HEK293T (cell line): ENCODE results near the gene CACYBP.

ENCODE experiments used
- CTCF ChIA-PET: fragments of 350-600 bp; formaldehyde crosslinking; extraction: SDS; loops from one replicate; lab custom pipeline; 2021; ENCODE audit warnings: antibody characterized with exemption, inconsistent platforms; lab: Yijun Ruan, JAX
- POLR2A ChIA-PET: fragments of 350-600 bp; formaldehyde crosslinking; extraction: SDS; loops from one replicate; lab custom pipeline; 2020; ENCODE audit warnings: antibody characterized with exemption, inconsistent platforms; lab: Yijun Ruan, JAX
- DNase-seq: peaks from one replicate; pipeline ENCODE4 v3.0.0; 2012; ENCODE audit warnings: mixed read lengths; ENCODE audit errors: extremely low spot score
- ARNT ChIP-seq: fragments of 450-650 bp; IDR thresholded peaks from 2 replicates; pipeline ENCODE4 v1.6.1; 2017; ENCODE audit warnings: mild to moderate bottlenecking
- BHLHE40 ChIP-seq: fragments of 450-650 bp; IDR thresholded peaks from 2 replicates; pipeline ENCODE4 v1.6.1; 2016; ENCODE audit warnings: mild to moderate bottlenecking, moderate library complexity, borderline replicate concordance
- CTBP1 ChIP-seq: fragments of 450-650 bp; IDR thresholded peaks from 2 replicates; pipeline ENCODE4 v1.6.1; 2016; ENCODE audit warnings: borderline replicate concordance
- ELF4 ChIP-seq: fragments of 450-650 bp; IDR thresholded peaks from 2 replicates; pipeline ENCODE4 v1.6.1; 2017; ENCODE audit warnings: antibody characterized with exemption
- FOXA1 ChIP-seq: fragments of 450-650 bp; IDR thresholded peaks from 2 replicates; pipeline ENCODE4 v1.6.1; 2016; ENCODE audit warnings: mild to moderate bottlenecking
- FOXK2 ChIP-seq: fragments of 450-650 bp; IDR thresholded peaks from 2 replicates; pipeline ENCODE4 v1.6.1; 2016; ENCODE audit warnings: mild to moderate bottlenecking
- FOXM1 ChIP-seq: fragments of 450-650 bp; IDR thresholded peaks from 2 replicates; pipeline ENCODE4 v1.6.1; 2017; ENCODE audit warnings: mild to moderate bottlenecking, borderline replicate concordance
- HDGF ChIP-seq: fragments of 450-650 bp; IDR thresholded peaks from 2 replicates; pipeline ENCODE4 v1.6.1; 2017; ENCODE audit warnings: antibody characterized with exemption, borderline replicate concordance
- L3MBTL2 ChIP-seq: fragments of 450-650 bp; conservative IDR thresholded peaks from 2 replicates; pipeline ENCODE4 v1.6.1; 2016; ENCODE audit warnings: mild to moderate bottlenecking
- LEF1 ChIP-seq: fragments of 450-650 bp; IDR thresholded peaks from 2 replicates; pipeline ENCODE4 v1.6.1; 2017; ENCODE audit warnings: mild to moderate bottlenecking, borderline replicate concordance
- NFRKB ChIP-seq: fragments of 450-650 bp; IDR thresholded peaks from 2 replicates; pipeline ENCODE4 v1.6.1; 2016; ENCODE audit warnings: mild to moderate bottlenecking, moderate library complexity
- SP1 ChIP-seq: fragments of 450-650 bp; IDR thresholded peaks from 2 replicates; pipeline ENCODE4 v1.6.1; 2017
- SUZ12 ChIP-seq: fragments of 450-650 bp; IDR thresholded peaks from 2 replicates; pipeline ENCODE4 v1.6.1; 2016; ENCODE audit warnings: mild to moderate bottlenecking
- TARDBP ChIP-seq: fragments of 450-650 bp; IDR thresholded peaks from 2 replicates; pipeline ENCODE4 v1.6.1; 2016
- ZNF384 ChIP-seq: fragments of 450-650 bp; IDR thresholded peaks from 2 replicates; pipeline ENCODE4 v1.6.1; 2016
- TF ChIP-seq, protein P1 (sequence below): fragments of 450-650 bp; IDR thresholded peaks from 2 replicates; pipeline ENCODE4 v1.6.1; 2016

Gene CACYBP

DNA sequence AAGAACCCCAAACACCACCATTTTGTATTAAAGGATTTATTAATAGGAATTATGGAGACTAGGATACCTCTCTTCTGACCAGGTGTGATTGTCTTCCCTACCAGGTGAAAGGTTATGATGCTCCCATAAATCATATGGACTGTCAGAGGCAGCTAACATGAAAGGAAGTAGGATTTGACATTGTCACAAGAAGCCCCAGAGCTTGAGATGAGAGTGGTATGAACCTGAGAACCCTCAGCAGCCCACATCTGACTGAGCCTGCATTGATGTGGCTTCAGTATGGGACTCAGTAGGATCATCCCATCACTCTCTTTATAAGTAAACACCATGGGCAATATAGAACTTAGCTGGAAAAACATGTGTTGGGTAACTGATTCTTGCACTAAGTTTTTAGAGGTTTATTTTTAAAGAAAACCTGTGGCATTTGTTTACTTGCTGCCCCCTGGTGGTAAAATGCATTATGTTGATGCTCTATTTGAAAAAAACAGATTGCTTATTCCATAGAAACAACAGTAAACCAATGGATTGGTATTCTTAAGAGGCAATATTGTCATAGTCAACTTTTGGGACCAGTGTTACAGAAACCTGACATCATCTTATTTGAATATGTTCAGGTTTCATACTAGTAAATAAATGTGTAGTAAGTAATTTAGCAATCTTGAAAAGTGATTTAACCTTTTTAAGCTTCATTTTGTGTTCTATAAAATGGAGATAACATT is 16.6 kb upstream of the CACYBP start:
- ChIA-PET CTCF (interaction anchor here (0.6 to 1.5 kb wide), 5 partner anchors 100 to 236 kb away, joined by 3 to 5 read pairs (median 3); no protein-coding TSS in a partner anchor), POLR2A (no interaction called here)

DNA sequence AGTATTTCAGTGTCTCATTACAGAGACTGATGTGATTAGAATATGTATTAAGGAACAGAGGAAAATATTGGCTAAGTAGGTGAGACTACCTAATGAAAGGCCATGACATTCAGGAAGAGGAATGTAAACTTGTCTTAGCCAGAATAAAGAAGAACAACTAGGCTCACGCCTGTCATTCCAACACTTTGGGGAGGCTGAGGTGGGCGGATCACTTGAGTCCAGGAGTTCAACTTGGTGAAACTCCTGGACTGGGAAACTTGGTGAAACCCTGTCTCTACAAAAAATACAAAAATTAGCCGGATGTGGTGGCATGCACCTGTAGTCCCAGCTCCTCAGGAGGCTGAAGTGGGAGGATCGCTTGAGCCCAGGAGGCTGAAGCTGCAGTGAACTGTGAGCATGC is 14.8 kb upstream of the CACYBP start:
- TF ChIP-seq NFRKB (no peak), FOXA1 (no peak), LEF1 (no peak), ARNT (no peak), SUZ12 (no peak), FOXM1 (no peak), SP1 (no peak), TARDBP (no peak), ELF4 (no peak), CTBP1 (no peak), L3MBTL2 (no peak), ZNF384 (no peak), HDGF (no peak), BHLHE40 (no peak), FOXK2 (no peak)
- TF ChIP-seq, protein P1, sequence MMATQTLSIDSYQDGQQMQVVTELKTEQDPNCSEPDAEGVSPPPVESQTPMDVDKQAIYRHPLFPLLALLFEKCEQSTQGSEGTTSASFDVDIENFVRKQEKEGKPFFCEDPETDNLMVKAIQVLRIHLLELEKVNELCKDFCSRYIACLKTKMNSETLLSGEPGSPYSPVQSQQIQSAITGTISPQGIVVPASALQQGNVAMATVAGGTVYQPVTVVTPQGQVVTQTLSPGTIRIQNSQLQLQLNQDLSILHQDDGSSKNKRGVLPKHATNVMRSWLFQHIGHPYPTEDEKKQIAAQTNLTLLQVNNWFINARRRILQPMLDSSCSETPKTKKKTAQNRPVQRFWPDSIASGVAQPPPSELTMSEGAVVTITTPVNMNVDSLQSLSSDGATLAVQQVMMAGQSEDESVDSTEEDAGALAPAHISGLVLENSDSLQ: no peak
- CTCF ChIA-PET: interaction anchor here (1.2 kb wide), 1 partner anchor 14 kb away, joined by 6 read pairs; no protein-coding TSS in a partner anchor
- POLR2A ChIA-PET: interaction anchor here (1.1 kb wide), 1 partner anchor 15 kb away, joined by 3 read pairs; the partner anchor contains the start of gene CACYBP
- DNase-seq: no peak

More for the DNA sequence above, 16.6 kb upstream of the CACYBP start:
- peak; percentile 34 for DNase-seq
- peak; percentile 54 for TF ChIP-seq ZNF384
- no peak for TF ChIP-seq SP1
- no peak for TF ChIP-seq FOXK2
- TF ChIP-seq, protein P1: 0 out of 2 replicates have a peak, but pooled peaks have one; percentile 27

DNA sequence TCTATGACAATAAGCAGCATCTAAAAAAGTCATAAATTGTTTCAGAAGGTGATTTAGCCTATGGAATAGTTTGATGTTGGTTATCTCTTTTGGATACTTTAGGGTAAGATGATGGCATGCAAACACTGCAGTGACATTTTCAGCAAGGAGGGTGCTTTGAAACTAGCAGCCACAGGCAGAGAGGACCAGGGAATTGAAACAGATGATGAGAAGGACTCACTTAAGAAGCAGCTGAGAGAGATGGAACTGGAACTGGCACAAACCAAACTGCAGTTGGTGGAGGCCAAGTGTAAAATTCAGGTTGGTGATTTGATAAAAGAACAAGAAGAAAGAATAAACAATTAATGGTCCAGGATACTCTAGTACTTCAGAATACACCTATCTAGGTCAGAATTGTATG is 11.2 kb upstream of the CACYBP start:
- DNase-seq: no peak
- ChIA-PET CTCF (no interaction called here), POLR2A (interaction anchor here (1.9 kb wide), 1 partner anchor 11 kb away, joined by 12 read pairs; the partner anchor contains the start of gene CACYBP)
- TF ChIP-seq CTBP1 (no peak), SUZ12 (no peak), TARDBP (no peak), HDGF (no peak), L3MBTL2 (no peak), NFRKB (no peak), ZNF384 (no peak), ELF4 (no peak), FOXK2 (no peak), FOXA1 (no peak), SP1 (no peak)
- TF ChIP-seq, protein P1: no peak

DNA sequence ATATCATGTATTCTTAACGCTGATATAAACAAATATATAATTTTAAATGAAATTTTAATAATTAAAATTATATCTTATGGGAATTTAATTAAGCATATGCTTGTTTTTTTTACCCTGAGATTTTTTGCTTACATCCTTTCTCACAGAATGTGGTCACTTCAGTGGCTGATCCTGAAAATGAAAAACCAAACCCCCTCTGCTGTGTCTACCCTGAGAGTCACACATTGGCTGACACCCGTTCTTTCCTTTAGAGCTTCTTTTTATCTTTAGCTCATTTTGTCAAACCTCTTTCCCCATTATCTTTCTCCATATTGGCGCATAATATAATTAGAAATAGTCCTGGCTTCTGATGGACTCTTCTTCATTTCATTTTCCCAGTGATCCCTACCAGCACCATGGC is 10.8 kb upstream of the CACYBP start:
- no peak for DNase-seq
- POLR2A ChIA-PET: interaction anchor here (1.9 kb wide), 1 partner anchor 11 kb away, joined by 12 read pairs; the partner anchor contains the start of gene CACYBP
- CTCF ChIA-PET: interaction anchor here (0.6 to 1.4 kb wide), 2 partner anchors 727 to 1151 kb away, joined by 3 read pairs; no protein-coding TSS in a partner anchor
- TF ChIP-seq SP1 (no peak), CTBP1 (no peak), ZNF384 (no peak)

DNA sequence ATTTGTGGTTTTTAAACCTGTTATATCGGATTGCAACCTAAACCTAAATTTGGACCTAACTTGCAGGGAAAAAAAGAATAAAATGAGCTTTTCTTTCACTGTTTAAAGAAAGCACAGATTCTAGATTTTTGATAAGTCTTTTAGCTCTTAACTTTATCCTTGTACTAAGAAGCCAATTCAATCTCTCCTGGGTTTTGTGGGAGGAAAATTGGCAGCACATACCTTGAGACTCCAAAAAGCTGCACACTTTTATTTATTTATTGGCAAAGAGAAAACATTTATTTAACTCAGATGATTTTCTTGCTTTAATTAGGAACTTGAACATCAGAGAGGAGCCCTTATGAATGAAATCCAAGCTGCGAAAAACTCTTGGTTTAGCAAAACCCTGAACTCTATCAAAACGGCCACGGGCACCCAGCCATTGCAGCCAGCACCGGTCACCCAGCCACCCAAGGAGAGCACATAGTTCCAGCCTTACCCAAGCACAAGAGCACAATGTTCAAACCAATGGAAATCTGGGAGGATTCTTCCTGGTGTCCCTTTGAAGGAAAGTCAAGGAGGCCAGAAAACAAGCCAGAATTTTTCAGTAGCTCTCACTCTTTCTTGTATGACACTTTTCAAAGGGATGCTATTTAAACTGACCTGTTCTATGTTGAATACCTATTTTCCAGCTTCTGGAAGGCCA is 10.1 kb upstream of the CACYBP start:
- TF ChIP-seq L3MBTL2 (no peak), FOXM1 (no peak), CTBP1 (no peak), HDGF (no peak), NFRKB (no peak), TARDBP (no peak), SP1 (no peak)
- TF ChIP-seq, protein P1: no peak
- CTCF ChIA-PET: interaction anchor here (0.6 to 1.4 kb wide), 2 partner anchors 728 to 1150 kb away, joined by 3 read pairs; no protein-coding TSS in a partner anchor
- POLR2A ChIA-PET: interaction anchor here (1.9 kb wide), 1 partner anchor 10 kb away, joined by 12 read pairs; the partner anchor contains the start of gene CACYBP
- DNase-seq: no peak
